ENCODE data around the gene HSPH1. TPM values are rescaled to one million over a fixed set of nuclear protein-coding genes. Genes with fewer than 3 reads are reported as not detected.
A peak's percentile ranks its signal among the peaks of the same experiment; 100 is the strongest.

HSPH1 gene
- total and polyA plus RNA-seq, 10 donors: 22.1 to 118 (median 33.9) TPM

DNA sequence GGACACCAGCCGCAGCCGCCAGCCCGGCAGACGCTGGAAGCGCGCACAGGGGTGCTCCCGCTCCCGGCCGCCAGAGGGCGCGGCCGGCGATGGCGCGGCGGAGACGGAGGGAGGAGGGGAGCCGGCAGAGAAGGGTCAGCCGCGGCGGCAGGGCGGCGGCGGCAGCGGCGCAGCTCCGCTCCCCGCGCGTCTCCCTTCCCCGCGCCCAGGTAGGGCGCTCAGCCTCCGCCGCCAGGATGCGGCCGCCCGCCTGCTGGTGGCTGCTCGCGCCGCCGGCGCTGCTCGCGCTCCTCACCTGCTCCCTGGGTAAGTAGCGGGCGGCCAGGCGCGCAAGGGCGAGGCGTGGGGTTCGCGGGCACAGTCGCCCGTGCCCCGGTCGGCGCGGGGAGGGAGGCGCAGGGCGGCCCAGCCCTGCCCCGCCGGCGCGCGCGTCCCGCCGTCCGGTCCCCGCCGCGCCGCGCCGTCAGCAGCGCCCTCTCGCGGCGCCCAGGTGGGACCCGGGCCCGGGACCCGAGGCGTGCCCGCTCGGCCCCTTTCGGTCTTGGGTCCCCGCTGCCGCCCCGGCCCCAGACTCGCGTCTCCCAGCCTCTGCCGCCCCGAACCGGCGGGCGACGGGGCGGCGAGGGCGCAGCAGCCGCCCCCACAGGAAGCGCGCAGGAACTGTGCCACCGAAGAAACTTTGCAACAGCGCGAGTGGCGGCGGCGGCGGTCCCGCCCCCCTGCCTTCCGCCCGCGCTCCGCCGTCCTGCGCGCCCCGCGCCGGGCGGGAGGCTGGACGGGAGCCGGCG is 38.3 kb upstream of the HSPH1 start, which contains the start of gene B3GLCT:
Gene B3GLCT, plus strand, starts transcription at position 127 of the 788 bp plus-strand sequence. Its CDS starts 110 bp downstream, at position 237.
- Histone ChIP-seq H3K9me3 (no peaks in the 10 kb centered on the region), H3K4me3 (peak within 1 kb of the TSS; percentile 63 to 93 (median 68)), H3K27ac (peak within 1 kb of the TSS; percentile 89 to 99 (median 97)), H3K36me3 (no peaks in the 10 kb centered on the region), H3K4me1 (peaks cover 9 to 35% (median 23%) of the 10 kb centered on the region in 6 donors), H3K27me3 (replicated peaks in 1 of 7) (no peaks in the 10 kb centered on the region)
- intact Hi-C loops (cut with DNase I; ENCODE audit: low total_unique reads): no loop called here
- TF ChIP-seq POLR2AphosphoS5 (IDR thresholded peaks at IDR 0.05): peak; percentile 66 to 80 (median 68)
- TF ChIP-seq POLR2A (IDR thresholded peaks at IDR 0.05): no peak
- TF ChIP-seq CTCF (IDR thresholded peaks at IDR 0.05 in 8 of 11, conservative IDR thresholded peaks at IDR 0.05 in 3 of 11): peak in 10 of 11 experiments; percentile 49 to 97 (median 94)
- DNase-seq: peak; percentile 98
- WGBS, 5 donors: 0 to 1% (median 1%) methylated on average over 26 to 126 of the region's 126 CpGs

DNA sequence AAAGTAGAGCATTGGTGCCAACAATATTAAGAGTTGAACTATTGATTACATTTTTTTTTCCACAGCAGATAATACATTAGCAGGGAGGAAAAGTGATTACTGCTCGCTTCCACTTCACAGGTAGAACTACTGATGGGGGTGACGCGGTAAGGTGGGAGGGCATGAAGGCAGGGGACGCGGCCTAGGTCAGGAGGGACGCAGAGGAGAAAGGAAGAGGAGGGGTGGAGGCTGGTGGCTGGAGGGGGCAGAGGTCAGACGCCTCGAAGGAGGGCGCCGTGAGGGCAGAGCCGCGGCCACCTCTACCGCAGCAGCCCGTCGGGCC is 37.8 kb upstream of the HSPH1 start:
- Histone ChIP-seq H3K9me3 (no peaks in the 10 kb centered on the region), H3K4me1 (peaks cover 9 to 35% (median 23%) of the 10 kb centered on the region in 6 donors), H3K27me3 (replicated peaks in 1 of 7) (no peaks in the 10 kb centered on the region), H3K4me3 (peak overlapping the region; percentile 63 to 93 (median 68)), H3K36me3 (no peaks in the 10 kb centered on the region), H3K27ac (peak overlapping the region; percentile 89 to 99 (median 97))
- no peak for TF ChIP-seq POLR2A (IDR thresholded peaks at IDR 0.05)
- TF ChIP-seq CTCF (IDR thresholded peaks at IDR 0.05 in 8 of 11, conservative IDR thresholded peaks at IDR 0.05 in 3 of 11): peak in 1 of 11 experiments; percentile 56
- no peak for TF ChIP-seq POLR2AphosphoS5 (IDR thresholded peaks at IDR 0.05)
- DNase-seq: no peak
- 5 to 10% (median 6%) methylated on average over 14 to 15 of the region's 15 CpGs for WGBS, 5 donors
- intact Hi-C loops (cut with DNase I; ENCODE audit: low total_unique reads): no loop called here

DNA sequence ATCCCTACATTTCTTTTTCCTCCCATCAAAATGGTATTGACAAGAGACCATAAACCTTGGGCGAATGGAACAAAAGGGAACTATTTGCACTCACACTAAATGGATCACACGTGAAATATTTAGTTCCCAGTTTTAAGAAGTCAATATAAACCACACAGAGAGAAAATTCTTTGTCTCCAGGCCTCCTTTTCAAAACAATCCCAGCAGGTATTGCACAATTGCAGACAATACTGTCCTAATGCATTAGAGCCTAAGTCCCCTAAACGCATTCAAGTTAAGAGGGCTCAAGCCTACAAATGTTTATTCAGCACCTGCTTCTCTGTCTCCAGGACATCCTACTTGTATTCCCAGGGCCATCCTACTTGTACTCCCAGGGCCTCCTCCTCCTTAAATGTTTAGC is 36.8 kb upstream of the HSPH1 start:
- Histone ChIP-seq H3K9me3 (no peaks in the 10 kb centered on the region), H3K4me1 (peaks cover 9 to 35% (median 23%) of the 10 kb centered on the region in 6 donors), H3K36me3 (no peaks in the 10 kb centered on the region), H3K4me3 (no peak overlapping the region), H3K27me3 (replicated peaks in 1 of 7) (no peaks in the 10 kb centered on the region), H3K27ac (no peak overlapping the region)
- TF ChIP-seq POLR2A (IDR thresholded peaks at IDR 0.05) (no peak), POLR2AphosphoS5 (IDR thresholded peaks at IDR 0.05) (no peak), CTCF (IDR thresholded peaks at IDR 0.05 in 8 of 11, conservative IDR thresholded peaks at IDR 0.05 in 3 of 11) (no peak)
- DNase-seq: no peak
- intact Hi-C loops (cut with DNase I; ENCODE audit: low total_unique reads): no loop called here
- 63 to 82% (median 71%) methylated on average over 3 of the region's 3 CpGs for WGBS, 5 donors

DNA sequence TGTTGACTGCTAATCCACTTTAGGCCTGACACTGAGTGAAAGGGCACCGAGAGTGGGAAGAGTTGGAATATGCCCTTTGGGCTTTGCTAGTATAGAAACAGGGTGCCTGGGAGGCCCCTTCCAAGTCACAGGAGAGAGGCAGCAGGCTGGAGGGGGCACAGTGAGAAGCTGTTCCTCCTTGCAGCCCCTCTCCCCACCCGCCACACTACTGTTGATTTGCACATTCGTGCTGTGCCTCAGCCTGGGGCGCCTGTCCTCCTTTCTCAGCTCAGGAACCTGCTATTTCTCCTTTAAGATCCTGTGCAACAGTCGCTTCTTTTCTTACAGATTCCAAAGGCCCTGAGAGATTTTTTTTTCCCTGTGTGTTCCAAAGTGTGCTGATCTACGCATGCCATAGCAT is 35.3 kb upstream of the HSPH1 start:
- no peak overlapping the region for H3K27ac ChIP-seq
- H3K36me3 ChIP-seq: no peaks in the 10 kb centered on the region
- TF ChIP-seq POLR2AphosphoS5 (IDR thresholded peaks at IDR 0.05): no peak
- TF ChIP-seq POLR2A (IDR thresholded peaks at IDR 0.05): no peak
- no peak for TF ChIP-seq CTCF (IDR thresholded peaks at IDR 0.05 in 8 of 11, conservative IDR thresholded peaks at IDR 0.05 in 3 of 11)
- no peaks in the 10 kb centered on the region for H3K27me3 ChIP-seq (replicated peaks in 1 of 7)
- H3K4me1 ChIP-seq: peaks cover 9 to 27% (median 21%) of the 10 kb centered on the region in 6 donors
- no peak for DNase-seq
- intact Hi-C loops (cut with DNase I; ENCODE audit: low total_unique reads): no loop called here
- no peaks in the 10 kb centered on the region for H3K9me3 ChIP-seq
- H3K4me3 ChIP-seq: no peak overlapping the region
- WGBS, 5 donors: 89 to 96% (median 95%) methylated on average over 6 of the region's 6 CpGs
